Suppressor macrophage treated with lipopolysaccharide for 4 hours (primary cell): Measurements from ENCODE around the gene ADRB2.

ENCODE experiments used
- DNase-seq: peaks from one replicate; pipeline ENCODE4 v3.0.0-alpha.2; 2020

Gene ADRB2

GRCh38 chr5:148856424-148856823, 30.0 kb downstream of the ADRB2 start:
- DNase-seq: no peak

- no peak for DNase-seq
Measured at GRCh38 chr5:148857474-148857873, 31.1 kb downstream of the ADRB2 start.

GRCh38 chr5:148858106-148858505, 31.7 kb downstream of the ADRB2 start:
- no peak for DNase-seq

- DNase-seq: no peak
Measured at GRCh38 chr5:148858547-148858946, 32.1 kb downstream of the ADRB2 start.

GRCh38 chr5:148859703-148860102, 33.3 kb downstream of the ADRB2 start:
- DNase-seq: peak; percentile 14

- DNase-seq: no peak
Measured at GRCh38 chr5:148860599-148860998, 34.2 kb downstream of the ADRB2 start.

GRCh38 chr5:148861088-148861487, 34.7 kb downstream of the ADRB2 start:
- DNase-seq: no peak

- DNase-seq: no peak
Measured at GRCh38 chr5:148861696-148862095, 35.3 kb downstream of the ADRB2 start.

GRCh38 chr5:148864113-148864841, 37.9 kb downstream of the ADRB2 start:
- no peak for DNase-seq

GRCh38 chr5:148866024-148866423, 39.6 kb downstream of the ADRB2 start:
- DNase-seq: no peak

- DNase-seq: no peak
Measured at GRCh38 chr5:148873120-148873519, 46.7 kb downstream of the ADRB2 start.

GRCh38 chr5:148873690-148874485, 47.5 kb downstream of the ADRB2 start:
- no peak for DNase-seq

- no peak for DNase-seq
Measured at GRCh38 chr5:148875205-148875875, 48.9 kb downstream of the ADRB2 start.

- DNase-seq: peak; percentile 40
Measured at GRCh38 chr5:148877436-148877835, 51.0 kb downstream of the ADRB2 start.
